Cardiac fibroblast (primary cell): ENCODE measurements around the gene NKD1.

Source experiments
- DNase-seq, 2 donors: peaks; one replicate each; pipeline versions ENCODE4 v3.0.0 to v3.0.0-alpha.2; 2010; ENCODE audit warnings: low read depth in 2 of 2
- H3K4me3 ChIP-seq, 2 donors: replicated peaks in 1 of 2; 1 replicate in 1 of 2; 2 replicates in 1 of 2; pipeline ENCODE4 v1.5.1; 2011; ENCODE audit warnings: low read depth in 2 of 2, low read length in 2 of 2, mild to moderate bottlenecking in 2 of 2, moderate library complexity in 1 of 2
- TF ChIP-seq, protein P1 (sequence below): IDR thresholded peaks from one replicate; pipeline ENCODE4 v1.5.1; 2011; ENCODE audit warnings: low read depth, mild to moderate bottlenecking, low read length, inconsistent platforms

NKD1 gene

DNA sequence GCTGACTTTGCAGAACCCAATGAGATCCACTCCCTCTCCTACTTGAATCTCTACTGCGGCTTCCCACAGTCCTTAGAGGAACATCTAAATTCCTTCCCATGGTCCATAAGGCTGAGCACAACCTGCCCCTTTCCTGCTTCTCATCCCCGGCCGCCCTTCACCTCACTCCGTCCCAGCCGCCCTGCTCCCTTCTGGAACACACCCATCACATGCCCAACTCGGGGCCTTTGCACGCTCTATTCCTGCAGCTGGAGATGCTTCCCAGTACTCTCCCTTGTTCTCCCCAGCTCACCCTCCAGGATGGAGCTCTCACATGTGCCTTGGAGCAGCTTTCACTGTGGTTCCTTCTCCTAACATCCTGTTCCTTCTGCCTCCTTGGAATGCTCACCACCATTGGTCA lies 23.6 kb downstream of the NKD1 start:
- H3K4me3 ChIP-seq = no peak overlapping the region
- DNase-seq = no peak
- TF ChIP-seq, protein P1, sequence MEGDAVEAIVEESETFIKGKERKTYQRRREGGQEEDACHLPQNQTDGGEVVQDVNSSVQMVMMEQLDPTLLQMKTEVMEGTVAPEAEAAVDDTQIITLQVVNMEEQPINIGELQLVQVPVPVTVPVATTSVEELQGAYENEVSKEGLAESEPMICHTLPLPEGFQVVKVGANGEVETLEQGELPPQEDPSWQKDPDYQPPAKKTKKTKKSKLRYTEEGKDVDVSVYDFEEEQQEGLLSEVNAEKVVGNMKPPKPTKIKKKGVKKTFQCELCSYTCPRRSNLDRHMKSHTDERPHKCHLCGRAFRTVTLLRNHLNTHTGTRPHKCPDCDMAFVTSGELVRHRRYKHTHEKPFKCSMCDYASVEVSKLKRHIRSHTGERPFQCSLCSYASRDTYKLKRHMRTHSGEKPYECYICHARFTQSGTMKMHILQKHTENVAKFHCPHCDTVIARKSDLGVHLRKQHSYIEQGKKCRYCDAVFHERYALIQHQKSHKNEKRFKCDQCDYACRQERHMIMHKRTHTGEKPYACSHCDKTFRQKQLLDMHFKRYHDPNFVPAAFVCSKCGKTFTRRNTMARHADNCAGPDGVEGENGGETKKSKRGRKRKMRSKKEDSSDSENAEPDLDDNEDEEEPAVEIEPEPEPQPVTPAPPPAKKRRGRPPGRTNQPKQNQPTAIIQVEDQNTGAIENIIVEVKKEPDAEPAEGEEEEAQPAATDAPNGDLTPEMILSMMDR = no peak

DNA sequence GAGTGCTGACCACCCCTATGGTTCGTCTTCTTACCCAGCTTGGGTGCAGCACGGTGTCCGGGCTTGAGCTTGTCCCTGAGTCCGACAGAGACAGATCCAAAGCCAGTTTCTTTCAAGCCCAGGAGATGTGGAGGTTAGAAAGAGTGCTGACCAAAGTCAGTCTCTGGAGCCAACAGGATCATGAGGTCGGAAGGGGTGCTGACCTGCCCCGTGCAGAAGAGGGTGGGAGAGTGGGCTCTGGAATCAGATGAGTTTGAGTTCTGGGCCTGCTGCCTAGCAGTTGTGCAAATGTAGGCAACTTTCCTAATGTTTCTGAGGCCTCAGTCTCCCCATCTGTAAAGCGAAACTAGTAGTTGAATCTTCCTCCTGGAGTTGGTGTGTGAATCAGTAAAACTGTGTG lies 24.5 kb downstream of the NKD1 start:
- no peak overlapping the region for H3K4me3 ChIP-seq
- no peak for DNase-seq
- TF ChIP-seq, protein P1 = no peak

DNA sequence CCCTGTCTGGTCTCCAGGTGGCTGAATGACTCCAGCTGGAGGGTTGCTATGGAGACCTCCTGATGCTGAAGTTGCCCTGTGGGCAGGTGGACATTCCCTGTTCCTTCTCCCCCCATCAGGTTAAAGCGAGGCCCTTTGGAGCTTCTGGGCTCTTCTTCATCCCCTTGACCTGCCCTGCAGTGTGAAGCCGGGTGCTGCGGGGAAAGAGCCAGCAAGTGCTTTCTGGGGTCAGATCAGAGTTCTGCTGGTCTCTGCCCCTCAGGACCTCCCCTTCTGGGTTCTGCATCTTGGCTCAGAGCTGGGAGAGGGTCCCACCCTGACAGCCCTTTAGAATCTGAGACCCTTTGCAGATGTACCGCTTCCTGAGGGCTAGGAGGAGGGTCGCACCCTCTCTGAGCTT lies 25.1 kb downstream of the NKD1 start:
- no peak overlapping the region for H3K4me3 ChIP-seq
- no peak for DNase-seq
- TF ChIP-seq, protein P1 = no peak

DNA sequence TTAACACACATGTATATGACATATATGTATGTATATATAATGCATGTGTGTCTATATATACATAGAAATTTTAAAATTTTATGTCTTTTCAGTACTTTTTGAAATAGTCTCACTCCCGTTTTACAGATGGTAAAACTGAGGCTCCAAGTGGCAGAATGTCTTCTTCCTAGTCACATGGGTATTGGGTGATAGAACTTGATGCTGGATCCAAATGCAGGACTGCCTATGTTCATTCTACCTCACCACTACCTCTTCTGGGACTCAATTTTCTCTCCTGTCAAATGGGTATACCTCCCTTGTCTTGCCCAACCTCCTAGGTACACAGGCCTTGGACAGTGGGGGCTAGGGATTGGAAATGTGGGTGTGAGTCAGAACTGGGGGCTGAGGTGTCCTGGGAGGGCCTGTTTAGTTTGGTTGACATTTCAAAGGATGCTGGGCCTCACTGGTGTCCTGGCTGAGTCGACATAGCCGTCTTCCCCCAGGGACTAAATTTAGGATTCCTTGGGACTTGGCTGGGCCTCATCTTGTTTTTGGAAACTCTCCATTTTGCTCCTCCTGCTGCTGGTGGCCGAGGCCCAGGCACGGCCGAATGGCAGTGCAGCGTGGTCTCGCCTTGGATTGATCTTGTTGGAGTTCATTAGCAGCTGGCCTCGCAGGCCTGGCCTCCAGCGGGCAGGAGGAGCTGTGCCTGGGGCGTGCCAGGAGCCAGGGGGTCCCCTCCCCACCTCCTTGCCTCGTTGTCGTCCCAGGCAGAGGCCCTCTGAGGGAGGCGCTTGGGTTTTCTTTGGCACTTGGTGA lies 25.9 kb downstream of the NKD1 start:
- DNase-seq = no peak
- no peak overlapping the region for H3K4me3 ChIP-seq
- TF ChIP-seq, protein P1 = no peak

DNA sequence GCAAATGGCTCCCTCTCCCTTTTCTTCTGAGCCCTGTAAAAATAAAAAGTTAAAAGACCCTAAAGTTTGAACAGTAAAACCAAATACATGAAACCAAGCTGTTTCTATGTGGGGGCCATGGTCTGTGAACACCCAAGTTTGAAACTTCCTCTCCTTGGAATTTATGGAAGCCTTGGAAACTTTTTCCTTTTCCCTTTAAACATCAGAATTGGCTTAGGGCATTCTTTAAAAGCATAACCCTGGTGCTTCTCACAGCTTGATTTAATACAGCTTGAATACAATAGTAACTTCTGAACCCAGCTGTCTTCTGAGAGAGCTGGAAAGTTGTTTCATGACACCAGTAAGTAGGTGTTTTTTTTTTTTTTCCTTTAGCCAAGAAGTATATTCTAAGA lies 26.5 kb downstream of the NKD1 start:
- no peak overlapping the region for H3K4me3 ChIP-seq
- TF ChIP-seq, protein P1 = no peak
- DNase-seq = no peak

DNA sequence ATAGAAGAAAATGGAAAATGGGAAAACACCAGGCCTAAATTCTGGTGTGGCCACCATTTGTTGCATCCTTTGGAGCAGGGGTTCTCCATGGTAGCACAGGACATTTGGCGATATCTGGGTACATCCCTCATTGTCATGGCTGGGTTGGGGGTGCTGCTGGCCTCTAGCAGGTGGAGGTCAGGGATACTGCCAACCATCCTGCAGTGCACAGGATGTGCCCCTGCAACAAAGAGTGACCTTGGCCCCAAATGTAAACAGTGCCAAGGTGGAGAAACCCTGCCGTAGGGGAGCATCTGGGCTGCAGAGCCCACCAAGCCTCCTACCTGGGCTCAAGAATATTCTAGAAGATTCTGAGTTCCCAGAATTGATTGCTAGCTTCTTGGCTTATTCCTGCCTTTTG lies 27.5 kb downstream of the NKD1 start:
- H3K4me3 ChIP-seq = no peak overlapping the region
- TF ChIP-seq, protein P1 = no peak
- DNase-seq = no peak
